GM12891 (cell line): ENCODE data around the gene RFC5.

Source experiments
- PAX5 ChIP-seq: IDR thresholded peaks from 2 replicates; pipeline ENCODE4 v1.6.1; 2011; ENCODE audit warnings: low read length, moderate library complexity, mild to moderate bottlenecking; ENCODE audit not compliant: insufficient read depth, severe bottlenecking
- POLR2A ChIP-seq: IDR thresholded peaks from 2 replicates; pipeline ENCODE4 v1.6.1; 2011; ENCODE audit warnings: low read depth, low read length, control low read depth
- POLR2AphosphoS5 ChIP-seq: IDR thresholded peaks from 2 replicates; pipeline ENCODE4 v1.6.1; 2011; ENCODE audit warnings: low read depth, low read length, control low read depth
- TAF1 ChIP-seq: IDR thresholded peaks from 2 replicates; pipeline ENCODE4 v1.6.1; 2011; ENCODE audit warnings: low read depth, low read length, control low read depth

- TF ChIP-seq TAF1 (no peak), POLR2AphosphoS5 (no peak), PAX5 (no peak), POLR2A (no peak)
Measured at GRCh38 chr12:118046430-118046829, 29.9 kb downstream of the RFC5 start.
